ENCODE measurements around the gene DMXL1. TPM values are rescaled to one million over a fixed set of nuclear protein-coding genes. Genes with fewer than 3 reads are reported as not detected.

The DMXL1 gene
- total and polyA plus RNA-seq, 11 donors = 8.2 to 39.0 (median 27.0) TPM

DNA sequence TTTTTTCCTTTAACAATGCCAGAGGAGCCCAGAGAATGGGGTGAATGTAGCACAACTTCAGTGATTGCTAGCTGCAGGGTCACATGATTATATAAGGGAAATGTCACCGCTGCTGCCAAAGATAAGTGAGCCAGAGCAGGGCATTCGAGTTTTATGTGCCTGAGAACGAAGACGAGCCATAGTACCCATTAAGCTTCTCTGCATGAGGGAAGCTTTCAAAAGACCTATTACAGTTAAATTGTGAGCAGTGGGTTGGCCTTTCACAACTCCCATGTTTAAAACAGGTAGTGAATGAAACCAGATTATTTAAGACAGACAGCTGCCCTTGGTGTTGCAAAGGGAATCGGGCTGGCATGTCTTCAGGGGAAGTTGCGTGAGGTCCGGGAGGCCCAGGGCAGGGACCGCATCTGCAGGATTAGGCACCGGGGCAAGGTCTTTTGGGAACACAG lies 202.5 kb downstream of the DMXL1 start:
- peaks cover 0 to 78% (median 10%) of the 10 kb centered on the region in 12 donors for H3K4me1 ChIP-seq
- H3K27ac ChIP-seq = peak overlapping the region in 4 of 12 donors; percentile 15 to 94 (median 23)
- DNase-seq (peak in 2 of 5 donors; percentile 31 to 33), ATAC-seq (no peak)
- WGBS, 4 donors = 27 to 43% (median 43%) methylated on average over 9 of the region's 9 CpGs
- intact Hi-C loops (cut with DNase I) = loop anchor here in 1 of 10 donors (5.0 kb wide), 1 partner anchor 49 kb away; no protein-coding TSS in a partner anchor
- H3K4me3 ChIP-seq = peak overlapping the region in 3 of 12 donors; percentile 4 to 38 (median 9)
- no peaks in the 10 kb centered on the region for H3K27me3 ChIP-seq
- TF ChIP-seq, protein P1, sequence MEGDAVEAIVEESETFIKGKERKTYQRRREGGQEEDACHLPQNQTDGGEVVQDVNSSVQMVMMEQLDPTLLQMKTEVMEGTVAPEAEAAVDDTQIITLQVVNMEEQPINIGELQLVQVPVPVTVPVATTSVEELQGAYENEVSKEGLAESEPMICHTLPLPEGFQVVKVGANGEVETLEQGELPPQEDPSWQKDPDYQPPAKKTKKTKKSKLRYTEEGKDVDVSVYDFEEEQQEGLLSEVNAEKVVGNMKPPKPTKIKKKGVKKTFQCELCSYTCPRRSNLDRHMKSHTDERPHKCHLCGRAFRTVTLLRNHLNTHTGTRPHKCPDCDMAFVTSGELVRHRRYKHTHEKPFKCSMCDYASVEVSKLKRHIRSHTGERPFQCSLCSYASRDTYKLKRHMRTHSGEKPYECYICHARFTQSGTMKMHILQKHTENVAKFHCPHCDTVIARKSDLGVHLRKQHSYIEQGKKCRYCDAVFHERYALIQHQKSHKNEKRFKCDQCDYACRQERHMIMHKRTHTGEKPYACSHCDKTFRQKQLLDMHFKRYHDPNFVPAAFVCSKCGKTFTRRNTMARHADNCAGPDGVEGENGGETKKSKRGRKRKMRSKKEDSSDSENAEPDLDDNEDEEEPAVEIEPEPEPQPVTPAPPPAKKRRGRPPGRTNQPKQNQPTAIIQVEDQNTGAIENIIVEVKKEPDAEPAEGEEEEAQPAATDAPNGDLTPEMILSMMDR (IDR thresholded peaks at IDR 0.05) = no peak
- no peak for TF ChIP-seq POLR2A (IDR thresholded peaks at IDR 0.05)
- H3K36me3 ChIP-seq = no peaks in the 10 kb centered on the region
- no peaks in the 10 kb centered on the region for H3K9me3 ChIP-seq

DNA sequence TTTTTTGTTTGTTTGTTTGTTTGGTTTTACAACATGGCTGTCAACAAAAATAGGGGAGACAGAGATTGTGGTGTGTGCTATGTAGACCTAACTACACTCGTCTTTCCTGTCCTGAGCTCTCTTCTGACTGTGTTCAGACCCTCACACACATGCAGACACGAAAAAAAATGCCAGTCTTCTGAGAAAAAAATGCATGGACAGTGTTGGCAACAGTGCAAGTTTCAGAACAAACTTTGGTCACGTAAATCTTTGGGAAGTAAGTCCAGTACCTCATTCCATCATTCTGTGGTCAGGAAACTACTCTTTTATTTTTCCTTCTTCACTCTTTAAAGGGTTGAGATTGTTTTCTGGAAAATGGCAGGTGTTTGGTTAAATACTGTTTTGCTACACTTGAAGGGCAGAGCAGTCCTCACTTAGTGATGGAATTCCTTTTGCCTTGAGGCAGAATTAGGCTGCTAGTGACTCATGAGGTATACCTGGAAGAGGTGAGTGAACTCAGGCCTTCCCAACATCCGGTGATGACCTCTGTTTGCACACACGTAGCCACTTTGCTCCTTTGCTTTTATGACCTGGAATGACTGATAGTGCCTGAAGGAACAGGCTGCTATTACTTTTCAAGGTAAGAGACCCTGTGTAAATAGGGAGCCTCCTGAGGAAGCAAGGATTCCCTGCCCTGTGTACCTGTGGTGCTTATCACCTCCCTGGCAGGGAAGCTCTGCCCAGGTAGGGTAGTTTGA lies 203.3 kb downstream of the DMXL1 start:
- no peak for DNase-seq
- peak overlapping the region in 2 of 12 donors; percentile 15 to 94 for H3K27ac ChIP-seq
- H3K9me3 ChIP-seq = no peaks in the 10 kb centered on the region
- intact Hi-C loops (cut with DNase I) = loop anchor here in 1 of 10 donors (5.0 kb wide), 1 partner anchor 48 kb away; no protein-coding TSS in a partner anchor
- peak overlapping the region in 2 of 12 donors; percentile 4 for H3K4me3 ChIP-seq
- H3K36me3 ChIP-seq = no peaks in the 10 kb centered on the region
- no peak for ATAC-seq
- no peak for TF ChIP-seq POLR2A (IDR thresholded peaks at IDR 0.05)
- TF ChIP-seq, protein P1 (IDR thresholded peaks at IDR 0.05) = no peak
- H3K27me3 ChIP-seq = no peaks in the 10 kb centered on the region
- WGBS, 4 donors = 75 to 81% (median 79%) methylated on average over 5 of the region's 5 CpGs
- H3K4me1 ChIP-seq = peaks cover 0 to 86% (median 10%) of the 10 kb centered on the region in 12 donors

DNA sequence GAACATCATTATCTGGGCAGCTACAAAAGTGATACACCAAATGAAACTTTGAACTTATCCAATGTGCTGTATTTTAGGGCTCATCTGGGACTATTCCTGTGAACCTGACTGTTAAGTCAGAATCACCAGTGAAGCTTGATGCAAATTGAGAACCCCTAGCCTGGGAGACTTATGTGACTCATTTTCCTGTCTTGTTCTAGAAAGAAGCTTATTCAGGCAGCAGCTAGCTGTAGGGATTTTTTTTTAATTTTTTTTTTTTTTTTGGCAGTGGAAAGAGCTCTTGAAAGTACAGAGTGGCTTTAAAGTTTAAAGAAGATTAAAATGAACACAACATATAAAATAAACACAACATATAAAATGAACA lies 203.9 kb downstream of the DMXL1 start:
- ATAC-seq = peak in 1 of 4 donors; percentile 32
- Histone ChIP-seq H3K4me3 (no peak overlapping the region), H3K27ac (peak overlapping the region in 2 of 12 donors; percentile 12 to 94), H3K4me1 (peaks cover 0 to 82% (median 7%) of the 10 kb centered on the region in 12 donors), H3K9me3 (no peaks in the 10 kb centered on the region), H3K27me3 (no peaks in the 10 kb centered on the region), H3K36me3 (no peaks in the 10 kb centered on the region)
- no peak for DNase-seq
- intact Hi-C loops (cut with DNase I) = loop anchor here in 1 of 10 donors (5.0 kb wide), 1 partner anchor 48 kb away; no protein-coding TSS in a partner anchor
- no peak for TF ChIP-seq POLR2A (IDR thresholded peaks at IDR 0.05)
- TF ChIP-seq, protein P1 (IDR thresholded peaks at IDR 0.05) = no peak

DNA sequence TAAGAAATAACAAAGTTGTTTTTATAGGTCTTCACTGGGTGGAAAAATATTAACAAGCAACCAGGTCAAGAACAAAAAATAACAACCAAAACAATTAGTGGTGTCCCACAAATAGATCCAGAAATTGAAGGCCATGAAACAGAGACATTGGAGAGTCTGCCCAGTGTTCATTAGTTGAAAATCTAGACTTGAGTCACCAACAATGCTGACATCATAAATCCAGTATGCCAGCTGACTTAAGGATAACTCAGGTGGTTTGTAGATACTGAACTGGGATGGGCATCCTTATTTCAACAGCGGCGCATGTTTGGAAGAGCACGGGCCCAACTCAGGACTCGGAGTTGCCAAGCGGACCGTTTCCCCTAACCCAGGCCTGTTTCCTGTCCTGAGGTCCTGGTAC lies 204.3 kb downstream of the DMXL1 start:
- WGBS, 4 donors = 82 to 93% (median 87%) methylated on average over 6 of the region's 6 CpGs
- no peak for TF ChIP-seq POLR2A (IDR thresholded peaks at IDR 0.05)
- TF ChIP-seq, protein P1 (IDR thresholded peaks at IDR 0.05) = no peak
- intact Hi-C loops (cut with DNase I) = no loop called here

More for the DNA sequence above, 204.3 kb downstream of the DMXL1 start:
- Histone ChIP-seq H3K27me3 (no peaks in the 10 kb centered on the region), H3K36me3 (no peaks in the 10 kb centered on the region), H3K27ac (peak overlapping the region in 2 of 12 donors; percentile 12 to 94), H3K4me1 (peaks cover 0 to 78% (median 6%) of the 10 kb centered on the region in 12 donors), H3K4me3 (no peak overlapping the region), H3K9me3 (no peaks in the 10 kb centered on the region)
- no peak for ATAC-seq
- DNase-seq = no peak

All from heart left ventricle (tissue), 16 donors.